ENCODE data around the gene ATP1A4. TPM values are rescaled to one million over a fixed set of nuclear protein-coding genes. Genes with fewer than 3 reads are reported as not detected.

The ATP1A4 gene
- total and polyA plus RNA-seq, 2 of the 8 experiments (the other 6 are each of a cell fraction or from before 2014, with no cell fraction given), result 0.48 to 0.61 TPM

DNA sequence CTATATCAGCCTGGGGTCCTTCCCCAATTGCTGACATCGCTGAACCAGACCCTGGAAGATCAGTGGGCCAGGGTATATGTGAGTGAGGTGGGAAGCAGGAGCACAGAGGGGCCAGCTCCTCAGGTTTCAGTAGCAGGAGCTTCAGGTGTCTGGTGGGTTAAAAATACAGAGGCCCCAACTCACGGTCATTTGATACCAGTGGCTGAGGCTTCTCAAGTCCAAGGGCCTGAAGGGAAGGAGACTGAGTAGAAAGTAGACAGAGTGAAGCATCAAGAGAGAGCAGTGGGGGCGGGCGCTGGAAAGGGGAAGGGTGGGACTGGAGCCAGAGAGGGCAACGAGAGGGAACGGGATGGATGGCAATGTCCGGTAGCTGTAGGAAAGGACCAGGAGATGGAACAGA is 36.9 kb downstream of the ATP1A4 start (continued):
- TF ChIP-seq, protein P1, sequence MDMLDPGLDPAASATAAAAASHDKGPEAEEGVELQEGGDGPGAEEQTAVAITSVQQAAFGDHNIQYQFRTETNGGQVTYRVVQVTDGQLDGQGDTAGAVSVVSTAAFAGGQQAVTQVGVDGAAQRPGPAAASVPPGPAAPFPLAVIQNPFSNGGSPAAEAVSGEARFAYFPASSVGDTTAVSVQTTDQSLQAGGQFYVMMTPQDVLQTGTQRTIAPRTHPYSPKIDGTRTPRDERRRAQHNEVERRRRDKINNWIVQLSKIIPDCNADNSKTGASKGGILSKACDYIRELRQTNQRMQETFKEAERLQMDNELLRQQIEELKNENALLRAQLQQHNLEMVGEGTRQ (IDR thresholded peaks at IDR 0.05; ENCODE audit: low read length), result no peak
